ENCODE results near the gene RAPH1.
"Not testable (repeated sequence)": the region's sequence is repeated elsewhere in the genome, so short reads cannot be mapped to it uniquely, and the experiment has no call there.

Gene RAPH1

DNA sequence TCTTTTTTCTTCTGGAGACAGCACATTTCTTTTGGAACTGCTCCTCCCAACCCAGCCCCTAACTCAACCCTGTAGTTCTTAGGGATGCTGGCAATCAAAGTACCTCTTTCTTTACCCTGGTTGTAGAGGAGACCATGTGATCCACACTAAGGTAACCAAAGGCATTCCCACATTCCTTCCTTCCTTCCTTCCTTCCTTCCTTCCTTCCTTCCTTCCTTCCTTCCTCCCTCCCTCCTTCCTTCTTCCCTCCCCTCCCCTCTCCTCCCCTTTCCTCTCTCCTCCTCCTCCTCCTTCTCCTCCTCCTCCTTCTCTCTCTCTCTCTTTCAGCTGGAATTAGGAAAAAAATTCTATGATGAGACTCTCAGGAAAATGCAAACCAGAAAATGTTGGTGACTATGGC is 13.8 kb upstream of the RAPH1 start:
- no peak for DNase-seq

DNA sequence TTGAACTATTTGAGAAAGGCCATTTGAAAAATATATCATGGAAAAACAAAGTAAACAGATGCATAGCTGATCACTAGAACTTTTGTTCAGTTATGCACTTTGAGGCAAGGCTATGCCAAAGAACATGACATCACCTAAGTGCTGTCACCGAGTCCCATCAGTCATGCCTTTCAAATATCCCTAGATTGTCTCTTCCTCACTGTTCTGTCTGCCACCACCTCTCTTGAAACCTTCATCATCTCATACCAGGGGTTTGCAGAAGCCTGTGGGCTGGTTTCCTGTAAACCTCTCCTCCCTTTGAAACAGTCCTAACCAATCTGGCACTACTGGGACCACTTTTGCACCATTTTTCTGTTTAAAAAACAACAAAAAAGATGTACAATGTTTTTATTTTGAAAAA is 12.3 kb upstream of the RAPH1 start:
- no peak for DNase-seq

DNA sequence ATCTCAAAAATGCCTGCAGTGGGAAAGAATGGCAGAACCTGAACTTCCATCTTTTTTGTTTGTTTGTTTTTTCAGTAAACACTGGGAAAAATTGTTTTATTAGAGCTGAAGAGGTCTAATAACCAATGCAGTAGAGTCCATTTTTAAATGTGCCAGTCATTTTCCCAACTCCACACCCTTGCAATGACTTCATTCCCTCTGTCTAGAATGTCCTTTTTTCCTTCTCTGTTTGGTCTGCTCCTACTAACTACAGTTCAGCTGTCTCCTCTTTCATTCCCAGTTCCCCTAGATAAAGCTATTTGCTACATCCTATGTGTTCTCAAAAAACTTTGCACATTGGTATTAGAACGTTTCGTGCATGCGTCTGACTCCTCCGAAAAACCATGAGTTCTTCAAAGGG is 9.3 kb upstream of the RAPH1 start:
- DNase-seq: no peak

DNA sequence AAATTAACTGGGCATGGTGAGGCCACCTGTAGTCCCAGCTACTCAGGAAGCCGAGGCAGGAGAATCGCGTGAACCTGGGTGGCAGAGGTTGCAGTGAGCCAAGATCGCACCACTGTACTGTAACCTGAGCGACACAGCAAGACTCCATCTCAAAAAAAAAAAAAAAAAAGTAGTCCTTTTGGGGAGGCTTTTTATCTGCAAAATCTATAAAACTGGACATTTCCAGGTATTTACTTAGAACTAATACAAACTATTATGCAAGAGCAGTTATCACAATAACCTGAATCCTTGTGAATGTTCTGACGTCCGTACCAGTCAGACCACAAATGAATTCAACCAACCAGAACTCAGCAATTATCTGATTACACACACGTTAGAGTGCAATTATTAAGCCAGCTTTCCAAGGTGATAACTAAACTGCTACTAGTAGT is 8.8 kb upstream of the RAPH1 start:
- no peak for DNase-seq

DNA sequence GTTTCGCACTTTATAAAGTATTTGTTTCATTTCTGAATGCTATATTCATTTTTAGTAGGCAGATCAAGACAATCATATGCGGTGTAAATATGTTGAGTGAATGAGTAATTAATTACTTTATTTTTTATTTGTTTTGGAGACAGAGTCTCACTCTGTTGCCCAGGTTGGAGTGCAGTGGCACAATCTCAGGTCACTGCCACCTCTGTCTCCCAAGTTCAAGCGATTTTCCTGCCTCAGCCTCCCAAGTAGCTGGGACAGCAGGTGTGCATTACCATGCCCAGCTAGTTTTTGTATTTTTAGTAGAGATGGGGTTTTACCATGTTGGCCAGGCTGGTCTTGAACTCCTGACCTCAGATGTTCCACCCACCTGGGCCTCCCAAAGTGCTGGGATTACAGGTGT is 5.5 kb upstream of the RAPH1 start:
- DNase-seq: not testable (repeated sequence)

DNA sequence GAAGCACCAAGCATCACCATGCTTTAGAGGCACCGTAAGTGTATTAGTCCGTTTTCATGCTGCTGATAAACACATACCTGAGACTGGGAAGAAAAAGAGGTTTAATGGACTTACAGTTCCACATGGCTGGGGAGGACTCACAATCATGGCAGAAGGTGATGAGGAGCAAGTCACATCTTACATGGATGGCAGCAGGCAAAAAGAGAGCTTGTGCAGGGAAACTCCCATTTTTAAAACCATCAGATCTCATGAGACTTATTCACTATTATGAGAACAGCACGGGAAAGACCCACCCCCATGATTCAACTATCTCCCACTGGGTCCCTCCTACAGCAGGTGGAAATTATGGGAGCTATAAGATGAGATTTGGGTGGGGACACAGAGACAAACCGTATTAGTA is 3.1 kb upstream of the RAPH1 start:
- not testable (repeated sequence) for DNase-seq

DNA sequence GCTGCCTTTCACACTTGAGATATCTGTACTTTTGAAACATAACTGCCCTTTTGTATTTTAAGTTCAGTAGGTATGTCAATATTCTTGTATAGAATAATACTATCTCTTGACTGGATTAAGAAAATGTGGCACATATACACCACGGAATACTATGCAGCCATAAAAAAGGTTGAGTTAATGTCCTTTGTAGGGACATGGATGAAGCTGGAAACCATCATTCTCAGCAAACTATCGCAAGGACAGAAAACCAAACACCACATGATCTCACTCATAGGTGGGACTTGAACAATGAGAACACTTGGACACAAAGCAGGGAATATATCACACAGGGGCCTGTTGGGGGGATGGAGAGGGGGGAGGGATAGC is 1.5 kb upstream of the RAPH1 start:
- DNase-seq: not testable (repeated sequence)

DNA sequence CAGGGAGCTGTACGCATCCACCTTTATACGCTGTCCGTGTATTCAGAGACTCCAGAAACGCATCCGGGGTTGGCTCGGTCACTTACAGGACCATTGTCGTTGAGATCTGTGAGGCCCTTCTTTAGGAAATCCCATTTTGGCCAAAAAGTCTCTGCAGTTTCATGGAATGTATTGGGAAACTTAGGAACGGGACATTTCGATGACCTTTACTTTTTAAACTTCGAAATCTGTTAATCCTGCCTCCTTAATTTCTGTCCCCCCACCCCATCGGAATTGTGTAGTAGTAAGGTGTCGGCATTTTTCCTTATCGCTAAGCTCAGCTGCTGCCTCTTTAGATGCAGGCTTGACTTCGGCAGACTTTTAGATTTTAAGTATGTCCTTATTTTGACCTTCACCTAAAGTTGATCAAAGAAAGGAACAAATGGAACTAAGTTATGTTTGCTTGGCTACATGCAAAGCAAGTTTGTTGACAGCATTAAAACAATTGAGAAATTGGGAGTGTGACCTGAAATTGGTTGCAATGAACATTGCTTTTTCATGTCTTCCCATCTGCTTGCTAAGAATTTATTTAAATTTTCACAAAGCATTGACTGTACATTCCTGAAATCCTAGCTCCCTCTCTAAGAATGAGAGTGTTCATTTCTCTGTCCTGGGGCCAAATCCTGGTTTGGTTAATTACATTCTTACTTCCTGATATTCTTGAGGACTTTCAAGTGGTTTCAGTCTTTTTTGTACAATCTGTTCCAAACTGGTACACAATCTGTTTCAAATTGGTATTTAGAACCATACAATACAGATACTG is 884 bp upstream of the RAPH1 start:
- peak in 2 of 4 experiments; percentile 3 to 17 for DNase-seq

DNA sequence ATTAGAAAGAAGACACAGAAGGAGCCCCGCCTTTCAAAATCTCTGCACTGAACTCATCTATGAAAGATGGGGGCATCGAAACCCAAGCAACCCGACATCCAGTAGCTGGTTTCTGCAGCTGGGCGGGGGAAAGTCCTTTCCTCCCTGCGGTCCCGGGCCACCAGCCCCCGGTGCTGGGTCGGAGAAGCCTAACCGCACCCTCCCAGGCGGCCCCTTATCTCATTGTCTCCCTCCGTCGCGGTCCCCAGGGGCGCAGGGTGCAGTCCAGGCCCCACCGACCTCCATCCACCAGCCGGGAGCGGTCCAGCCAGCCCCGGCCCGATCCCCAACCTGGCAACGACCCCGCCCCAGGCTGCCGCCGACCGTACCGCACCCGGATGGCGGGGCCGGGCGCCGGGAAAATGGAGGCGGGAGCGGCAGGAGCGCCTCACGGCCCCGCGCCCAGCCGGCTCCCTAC is 452 bp downstream of the RAPH1 start:
- DNase-seq: peak in 2 of 4 experiments; percentile 22 to 44

DNA sequence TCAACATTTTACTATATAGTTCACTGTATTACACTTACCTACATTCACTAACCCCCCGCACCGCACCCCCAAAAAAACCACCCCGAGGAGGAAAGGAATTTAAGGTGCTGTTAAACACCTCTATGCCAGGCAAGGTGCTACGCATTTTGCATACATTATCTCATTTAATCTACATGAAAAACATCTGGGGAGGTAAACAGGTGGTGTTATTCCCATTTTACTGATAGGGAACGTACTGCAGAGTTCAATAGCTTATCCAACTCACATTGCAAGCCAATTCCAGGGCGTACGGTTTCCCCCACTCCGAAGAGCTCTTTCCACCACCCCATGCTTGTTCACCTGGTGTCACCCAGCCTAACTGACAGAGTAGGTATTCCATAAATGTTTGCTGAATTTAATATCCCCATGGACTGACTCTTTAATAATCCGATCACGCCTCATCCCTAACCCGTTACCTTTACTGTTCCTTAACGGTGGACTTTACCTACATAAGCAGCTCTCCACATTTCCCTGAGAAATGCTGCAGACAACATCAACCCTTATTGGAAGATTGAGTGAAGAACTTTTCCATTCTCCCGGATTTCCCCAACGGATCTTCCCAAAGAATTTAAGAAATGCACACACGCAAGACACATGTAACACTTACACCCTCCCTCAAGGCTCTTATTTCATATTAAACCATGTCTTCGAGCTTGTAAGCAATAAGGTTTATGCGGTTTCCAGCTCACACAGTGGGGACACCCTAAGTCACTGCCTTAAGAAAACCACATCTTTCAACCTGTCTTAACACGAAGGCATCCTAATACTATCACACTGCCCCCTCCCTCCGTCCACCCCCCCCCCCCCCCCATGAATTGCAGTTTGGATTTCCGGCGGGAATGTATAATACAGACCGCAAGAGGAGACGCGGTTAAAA is 1.2 kb downstream of the RAPH1 start:
- DNase-seq: peak; percentile 5 to 37 (median 18)

DNA sequence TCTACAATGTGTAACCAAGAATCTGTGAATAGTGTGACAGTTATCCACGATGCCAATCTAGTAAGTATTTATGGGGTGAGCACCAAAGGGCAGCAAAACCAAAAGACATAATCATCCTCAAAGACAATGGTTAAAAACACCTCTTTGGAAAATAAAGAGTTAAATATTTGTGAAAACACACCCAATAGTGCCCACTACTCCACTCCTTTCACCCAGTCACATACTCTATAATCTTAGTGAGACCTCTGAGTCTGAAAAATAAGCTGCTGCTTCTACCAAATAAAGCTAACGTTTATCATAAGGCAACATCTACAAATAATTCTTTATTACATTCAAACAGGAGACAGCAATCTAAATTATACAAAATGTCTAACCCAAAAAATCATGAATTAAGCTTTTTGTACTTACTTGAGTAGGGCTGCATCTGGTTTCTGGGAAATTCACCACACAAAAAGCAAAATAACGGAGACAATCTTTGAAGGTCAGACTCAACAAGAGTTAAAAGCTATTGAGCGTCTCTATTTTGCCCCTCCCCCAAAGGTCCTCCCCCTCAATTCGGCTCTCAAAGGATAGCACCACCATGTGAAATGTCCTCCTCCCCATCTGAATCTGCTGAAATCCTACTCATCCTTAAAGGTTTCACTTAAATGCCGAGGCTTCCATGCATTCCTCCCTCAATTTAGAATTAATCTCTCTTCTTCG is 2.0 kb downstream of the RAPH1 start:
- DNase-seq: peak; percentile 28 to 58 (median 35)

DNA sequence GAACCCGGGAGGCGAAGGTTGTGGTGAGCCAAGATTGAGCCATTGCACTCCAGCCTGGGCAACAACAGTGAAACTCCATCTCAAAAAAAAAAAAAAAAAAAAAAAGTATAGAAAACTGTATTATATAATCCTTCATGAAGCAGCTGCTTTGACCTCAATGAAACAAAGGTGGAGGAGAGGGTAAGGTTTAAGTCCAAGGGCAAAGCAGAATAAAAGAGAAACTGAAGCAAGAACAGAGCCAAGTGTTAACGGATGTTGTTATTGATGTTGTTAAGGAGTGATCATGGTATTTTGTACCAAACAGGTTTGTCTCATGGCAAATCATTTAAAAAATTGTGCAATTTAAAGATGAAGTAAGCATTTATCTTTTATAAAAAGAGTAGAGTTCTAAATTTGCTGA is 7.4 kb downstream of the RAPH1 start:
- DNase-seq: no peak

DNA sequence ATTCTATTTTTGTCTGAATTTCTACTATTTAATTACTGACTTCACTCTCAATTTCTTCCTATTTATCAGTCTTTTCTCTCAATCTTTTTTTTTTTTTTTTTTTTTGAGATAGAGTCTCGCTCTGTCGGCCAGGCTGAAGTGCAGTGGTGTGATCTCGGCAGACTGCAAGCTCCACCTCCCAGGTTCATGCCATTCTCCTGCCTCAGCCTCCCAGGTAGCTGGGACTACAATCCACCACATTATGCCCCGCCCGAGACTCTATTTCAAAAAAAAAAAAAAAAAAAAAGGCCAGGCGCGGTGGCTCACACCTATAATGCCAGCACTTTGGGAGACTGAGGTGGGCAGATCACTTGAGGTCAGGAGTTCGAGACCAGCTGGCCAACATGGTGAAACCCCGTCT is 21.8 kb downstream of the RAPH1 start:
- not testable (repeated sequence) for DNase-seq

DNA sequence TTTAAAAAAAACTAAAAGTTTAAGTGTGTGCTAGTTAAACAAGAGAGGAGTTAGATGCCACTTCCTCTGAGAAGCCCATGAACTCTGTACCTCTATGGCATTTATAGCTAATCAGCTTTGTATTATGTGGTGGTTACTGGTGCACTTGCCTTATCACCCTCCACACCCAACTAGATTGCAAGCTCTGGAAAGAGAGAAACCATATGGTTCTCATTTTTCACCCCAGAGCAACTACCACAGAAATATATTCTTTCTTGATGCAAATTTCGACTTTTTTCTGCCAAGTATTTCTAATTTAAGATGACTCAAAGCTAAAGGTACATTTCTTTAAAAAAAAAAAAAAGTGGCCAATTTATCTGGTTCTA is 24.2 kb downstream of the RAPH1 start:
- no peak for DNase-seq

DNA sequence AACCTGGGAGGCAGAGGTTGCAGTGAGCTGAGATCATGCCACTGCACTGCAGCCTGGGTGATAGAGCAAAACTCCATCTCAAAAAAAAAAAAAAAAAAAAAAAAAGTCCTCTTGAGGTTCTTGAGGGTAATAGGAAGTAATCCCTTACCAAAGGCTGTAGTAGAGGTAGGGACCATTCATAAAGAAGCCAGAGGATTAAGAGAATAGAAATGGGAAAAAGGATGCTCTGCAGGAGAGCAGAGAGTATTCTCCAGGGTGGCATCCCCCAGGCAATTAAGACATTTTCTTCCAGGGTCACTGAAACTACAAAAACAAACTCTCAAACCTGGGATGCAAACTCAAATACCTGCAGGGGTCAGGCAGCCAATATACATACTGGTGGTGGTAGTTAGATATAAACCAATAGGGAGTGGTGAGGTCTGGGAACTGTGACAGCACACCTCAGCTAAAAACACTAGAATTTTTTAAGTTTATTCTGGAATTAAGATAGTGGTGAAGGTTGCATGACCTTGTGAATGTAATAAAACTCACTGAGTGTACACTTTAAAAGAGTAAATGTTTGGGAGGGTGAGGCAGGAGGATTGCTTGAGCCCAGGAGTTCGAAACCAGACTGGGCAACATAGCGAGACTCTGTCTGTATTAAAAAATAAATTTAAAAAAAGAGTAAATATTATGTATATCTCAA is 24.7 kb downstream of the RAPH1 start:
- DNase-seq: no peak

DNA sequence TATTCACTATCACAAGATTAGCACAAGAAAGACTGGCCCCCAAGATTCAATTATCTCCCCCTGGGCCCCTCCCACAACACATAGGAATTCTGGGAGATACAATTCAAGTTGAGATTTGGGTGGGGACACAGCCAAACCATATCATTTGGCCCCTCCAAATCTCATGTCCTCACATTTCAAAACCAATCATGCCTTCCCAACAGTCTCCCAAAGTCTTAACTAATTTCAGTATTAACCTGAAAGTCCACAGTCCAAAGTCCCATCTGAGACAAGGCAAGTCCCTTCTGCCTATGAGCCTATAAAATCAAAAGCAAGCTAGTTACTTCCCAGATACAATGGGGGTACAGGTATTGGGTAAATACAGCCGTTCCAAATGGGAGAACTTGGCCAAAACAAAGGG is 31.6 kb downstream of the RAPH1 start:
- not testable (repeated sequence) for DNase-seq

DNA sequence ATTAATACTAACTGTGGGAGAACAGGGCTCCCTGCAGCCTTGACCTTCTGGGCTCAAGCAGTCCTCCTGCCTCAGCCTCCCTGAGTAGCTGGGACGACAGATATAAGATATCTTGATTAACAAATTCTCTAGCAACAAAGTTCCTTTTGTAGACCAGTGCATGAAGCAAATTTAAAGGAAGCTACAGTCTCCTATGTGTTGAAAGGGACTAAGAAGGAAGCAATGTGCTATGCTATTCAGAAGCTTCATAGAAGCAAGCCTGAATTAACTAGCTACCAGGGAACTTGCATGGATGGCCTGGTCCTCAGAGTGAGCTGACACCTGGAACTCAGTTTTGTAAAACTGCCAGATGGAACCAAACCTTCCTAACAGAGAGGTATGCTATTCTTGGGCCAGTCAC is 33.2 kb downstream of the RAPH1 start:
- peak; percentile 3 to 73 (median 37) for DNase-seq

DNA sequence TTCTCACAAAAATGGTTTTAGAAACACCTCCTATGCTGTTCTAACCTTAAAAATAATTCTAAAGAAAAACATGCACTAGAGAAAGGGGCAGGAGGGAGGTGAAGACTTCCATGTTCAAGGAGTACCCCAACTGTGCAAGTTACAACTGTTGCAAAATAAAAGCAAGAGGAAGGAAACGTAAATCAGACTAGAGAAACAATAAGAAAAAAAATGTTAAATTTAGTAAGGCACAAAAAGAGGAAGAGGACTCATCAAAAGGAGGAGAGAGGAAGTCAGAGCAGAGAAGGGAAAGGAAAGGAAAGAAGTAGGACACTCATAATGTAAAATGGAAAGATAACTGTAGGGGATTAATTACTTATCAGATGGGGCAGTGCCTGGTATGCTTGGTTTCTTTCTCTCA is 34.1 kb downstream of the RAPH1 start:
- DNase-seq: peak in 3 of 4 experiments; percentile 12 to 72 (median 72)

DNA sequence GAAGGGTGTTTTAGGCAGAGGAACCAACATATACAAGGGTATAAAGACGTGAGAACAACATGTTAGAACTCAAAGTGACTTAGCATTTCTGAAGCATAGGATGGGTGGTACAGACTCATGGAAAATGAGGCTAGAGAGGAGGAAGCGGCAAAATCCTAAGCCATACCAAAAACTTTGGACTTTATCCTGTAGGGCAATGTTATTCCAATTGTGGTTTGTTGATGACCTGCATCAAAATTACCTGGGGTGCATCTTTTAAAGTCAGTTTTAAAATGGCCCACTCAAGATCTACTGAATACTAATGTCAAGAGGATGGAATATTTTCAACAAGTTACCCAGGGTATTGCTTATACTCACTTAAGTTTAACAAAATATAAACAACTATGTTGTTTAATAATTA is 34.8 kb downstream of the RAPH1 start:
- DNase-seq: no peak

DNA sequence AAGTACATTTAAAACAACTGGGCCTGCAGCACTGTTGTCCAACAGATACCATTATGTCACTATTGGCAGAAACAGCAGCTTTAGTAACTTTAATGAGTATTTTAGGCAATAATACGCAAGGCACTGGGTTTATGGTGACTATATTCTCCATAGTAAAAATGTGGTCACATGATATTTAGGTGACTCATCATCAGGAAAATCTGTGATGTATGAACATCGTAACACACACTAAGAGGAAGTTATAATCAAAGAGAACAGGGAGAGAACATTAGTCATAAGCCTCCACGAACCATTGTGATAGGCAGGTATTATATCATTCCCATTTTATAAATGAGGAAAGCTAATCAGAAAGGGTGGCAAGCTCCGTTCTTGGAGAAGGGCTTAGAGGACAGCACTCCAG is 36.9 kb downstream of the RAPH1 start:
- DNase-seq: peak in 3 of 4 experiments; percentile 43 to 88 (median 72)

DNA sequence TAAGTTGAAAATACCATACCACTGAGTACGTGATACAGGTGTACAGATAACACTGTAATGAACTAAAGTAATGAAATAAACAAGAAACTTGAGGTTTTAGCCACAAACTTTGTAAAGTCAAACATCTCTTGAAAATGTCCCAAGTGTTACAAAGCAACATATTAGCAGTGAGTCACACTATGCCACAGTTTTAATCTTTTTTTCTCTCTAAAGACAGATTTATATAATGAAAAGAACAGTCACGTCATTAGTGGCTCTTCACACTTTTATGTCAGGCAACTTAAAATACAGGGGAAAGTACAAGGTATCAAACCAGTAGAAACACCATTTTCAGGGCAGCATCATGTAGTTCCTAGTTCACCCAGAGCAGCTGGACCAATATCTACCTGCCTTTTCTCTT is 42.1 kb downstream of the RAPH1 start:
- no peak for DNase-seq

DNA sequence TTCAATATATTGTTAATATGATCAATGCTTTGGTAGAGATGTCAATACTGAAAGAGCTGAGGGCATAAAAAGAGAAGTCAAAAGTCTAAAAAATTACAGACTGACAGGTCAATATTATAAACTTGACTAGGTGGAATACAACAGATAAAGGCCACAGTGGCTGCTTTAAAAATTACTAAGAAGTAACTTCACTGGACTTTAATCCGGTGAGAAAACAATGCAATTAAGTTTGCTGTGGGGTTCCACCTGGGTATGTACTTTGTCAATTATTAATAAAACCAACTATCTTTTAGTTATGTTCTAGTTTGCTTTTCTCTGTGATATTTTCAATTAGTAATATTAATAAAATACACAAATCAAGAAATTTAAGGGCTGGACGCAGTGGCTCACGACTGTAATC is 44.7 kb downstream of the RAPH1 start:
- DNase-seq: no peak

Measured in suppressor macrophage (primary cell).